Kidney epithelial cell (primary cell): Measurements from ENCODE around the gene CCDC63. TPM values are rescaled to one million over a fixed set of nuclear protein-coding genes. Genes with fewer than 3 reads are reported as not detected.

Source experiments
- DNase-seq: peaks from one replicate; pipeline ENCODE4 v3.0.0-alpha.2; 2010; ENCODE audit warnings: low read depth
- H3K27me3 ChIP-seq: 2 replicates; pipeline ENCODE4 v1.6.0; 2011; ENCODE audit warnings: low read length; ENCODE audit not compliant: control insufficient read depth, insufficient read depth
- H3K36me3 ChIP-seq: 2 replicates; pipeline ENCODE4 v1.5.1; 2011; ENCODE audit warnings: low read length; ENCODE audit not compliant: control insufficient read depth, insufficient read depth
- H3K4me3 ChIP-seq: 2 replicates; pipeline ENCODE4 v1.5.1; 2011; ENCODE audit warnings: low read depth, mild to moderate bottlenecking, control low read depth, low read length
- CTCF ChIP-seq: IDR thresholded peaks from 2 replicates; pipeline ENCODE4 v1.5.1; 2011; ENCODE audit warnings: mild to moderate bottlenecking, moderate library complexity, low read length, control low read depth, inconsistent platforms; ENCODE audit not compliant: insufficient read depth, poor library complexity, severe bottlenecking
- total RNA-seq: library from RNA; depleted of rRNA; stranded (reverse); fragments of >200 nt; gene quantifications from 2 replicates; pipeline ENCODE4 v1.2.3, GENCODE V29; 2015

CCDC63 gene
- total RNA-seq, 1 donor from 2014 or later = not detected

- no peak for DNase-seq
- no peak for TF ChIP-seq CTCF
- no peaks in the 10 kb centered on the region for H3K36me3 ChIP-seq
These were observed 54.6 kb downstream of the CCDC63 start for GRCh38 chr12:110901401-110901800.

GRCh38 chr12:110903511-110903910, 56.7 kb downstream of the CCDC63 start:
- no peak for DNase-seq
- Histone ChIP-seq H3K4me3 (no peak overlapping the region), H3K36me3 (no peaks in the 10 kb centered on the region), H3K27me3 (no peaks in the 10 kb centered on the region)
- no peak for TF ChIP-seq CTCF

More at GRCh38 chr12:110901401-110901800, 54.6 kb downstream of the CCDC63 start:
- H3K27me3 ChIP-seq = no peaks in the 10 kb centered on the region
- H3K4me3 ChIP-seq = no peak overlapping the region

- no peak for TF ChIP-seq CTCF
- H3K4me3 ChIP-seq = no peak overlapping the region
These were observed 59.3 kb downstream of the CCDC63 start for GRCh38 chr12:110906083-110906482.

GRCh38 chr12:110906516-110906915, 59.7 kb downstream of the CCDC63 start:
- Histone ChIP-seq H3K27me3 (no peaks in the 10 kb centered on the region), H3K36me3 (no peaks in the 10 kb centered on the region), H3K4me3 (no peak overlapping the region)
- no peak for DNase-seq
- no peak for TF ChIP-seq CTCF

More at GRCh38 chr12:110906083-110906482, 59.3 kb downstream of the CCDC63 start:
- no peak for DNase-seq
- H3K27me3 ChIP-seq = no peaks in the 10 kb centered on the region
- H3K36me3 ChIP-seq = no peaks in the 10 kb centered on the region

GRCh38 chr12:110906985-110907384, 60.2 kb downstream of the CCDC63 start:
- DNase-seq = no peak
- H3K27me3 ChIP-seq = no peaks in the 10 kb centered on the region
- no peak for TF ChIP-seq CTCF
- H3K4me3 ChIP-seq = no peak overlapping the region
- H3K36me3 ChIP-seq = no peaks in the 10 kb centered on the region

- TF ChIP-seq CTCF = no peak
- Histone ChIP-seq H3K4me3 (no peak overlapping the region), H3K27me3 (no peaks in the 10 kb centered on the region), H3K36me3 (no peaks in the 10 kb centered on the region)
- DNase-seq = no peak
These were observed 60.8 kb downstream of the CCDC63 start for GRCh38 chr12:110907583-110907982.
